GM10248 (cell line): Measurements from ENCODE around the gene COPS7A.
A peak's percentile ranks its signal among the peaks of the same experiment; 100 is the strongest.

Source experiments
- CTCF ChIA-PET: fragments of 300-600 bp; sonication (Branson Sonifier 250); formaldehyde crosslinking; extraction: SDS; loops from one replicate; lab custom pipeline; 2021; ENCODE audit warnings: antibody characterized with exemption; lab: Yijun Ruan, JAX
- POLR2A ChIA-PET: fragments of 350-650 bp; sonication (Branson Sonifier 250); formaldehyde crosslinking; extraction: SDS; loops from one replicate; lab custom pipeline; 2020; ENCODE audit warnings: antibody characterized with exemption; lab: Yijun Ruan, JAX
- DNase-seq: peaks from one replicate; pipeline ENCODE4 v3.0.0; 2012; ENCODE audit errors: extremely low spot score
- TF ChIP-seq, protein P1 (sequence below): IDR thresholded peaks from 2 replicates; pipeline ENCODE4 v1.5.1; 2012; ENCODE audit warnings: mild to moderate bottlenecking, low read depth; ENCODE audit errors: extremely low read depth, missing control alignments, control extremely low read depth

Gene COPS7A

DNA sequence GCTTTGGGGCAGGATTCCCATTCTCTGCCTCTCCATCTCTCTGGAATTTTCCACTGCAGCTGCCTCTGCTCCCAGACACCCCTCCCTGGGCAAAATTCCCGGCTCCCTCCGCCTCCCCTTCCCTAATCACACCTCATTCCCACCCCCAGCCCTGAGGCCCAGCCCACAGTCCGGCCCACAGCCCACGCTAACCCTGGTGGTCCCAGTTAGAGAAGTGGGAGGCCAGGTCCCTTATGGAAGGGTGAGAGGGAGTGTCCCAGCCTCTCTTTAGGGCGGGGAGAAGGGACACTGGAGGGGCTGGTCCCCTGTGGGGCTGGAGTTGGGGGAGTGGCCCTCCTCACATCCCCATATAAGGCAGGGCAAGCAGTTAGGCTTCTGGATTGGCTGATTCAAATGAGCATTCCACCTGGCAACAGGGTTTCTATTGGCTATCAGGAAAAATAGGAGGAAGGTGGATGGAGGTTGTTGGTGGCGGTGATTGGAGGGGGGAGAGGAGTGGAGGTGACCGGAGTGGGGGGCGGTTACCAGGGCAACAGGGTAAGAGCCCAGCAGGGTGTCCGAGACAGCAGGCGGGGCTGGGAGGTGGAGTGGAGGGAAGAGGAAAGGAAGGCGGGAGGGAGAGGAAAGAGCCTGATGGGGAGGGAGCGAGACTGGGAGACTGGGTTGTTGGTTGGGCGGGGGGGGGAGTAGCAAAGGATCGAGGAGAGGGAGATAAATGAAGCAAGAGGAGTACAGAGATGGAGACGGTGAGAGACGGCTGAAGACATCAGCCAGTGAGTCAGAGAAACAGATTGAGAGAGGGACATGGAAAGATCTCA lies 40.4 kb downstream of the COPS7A start:
- CTCF ChIA-PET = interaction anchor here (1.1 to 8.0 kb wide), 4 partner anchors 11 to 15 kb away, joined by 3 to 117 read pairs (median 46); partner anchors contain the start of gene MLF2
- DNase-seq = peak; percentile 96
- POLR2A ChIA-PET = interaction anchor here (1.2 kb wide), 1 partner anchor 11 kb away, joined by 5 read pairs; the partner anchor contains the start of gene MLF2
- TF ChIP-seq, protein P1, sequence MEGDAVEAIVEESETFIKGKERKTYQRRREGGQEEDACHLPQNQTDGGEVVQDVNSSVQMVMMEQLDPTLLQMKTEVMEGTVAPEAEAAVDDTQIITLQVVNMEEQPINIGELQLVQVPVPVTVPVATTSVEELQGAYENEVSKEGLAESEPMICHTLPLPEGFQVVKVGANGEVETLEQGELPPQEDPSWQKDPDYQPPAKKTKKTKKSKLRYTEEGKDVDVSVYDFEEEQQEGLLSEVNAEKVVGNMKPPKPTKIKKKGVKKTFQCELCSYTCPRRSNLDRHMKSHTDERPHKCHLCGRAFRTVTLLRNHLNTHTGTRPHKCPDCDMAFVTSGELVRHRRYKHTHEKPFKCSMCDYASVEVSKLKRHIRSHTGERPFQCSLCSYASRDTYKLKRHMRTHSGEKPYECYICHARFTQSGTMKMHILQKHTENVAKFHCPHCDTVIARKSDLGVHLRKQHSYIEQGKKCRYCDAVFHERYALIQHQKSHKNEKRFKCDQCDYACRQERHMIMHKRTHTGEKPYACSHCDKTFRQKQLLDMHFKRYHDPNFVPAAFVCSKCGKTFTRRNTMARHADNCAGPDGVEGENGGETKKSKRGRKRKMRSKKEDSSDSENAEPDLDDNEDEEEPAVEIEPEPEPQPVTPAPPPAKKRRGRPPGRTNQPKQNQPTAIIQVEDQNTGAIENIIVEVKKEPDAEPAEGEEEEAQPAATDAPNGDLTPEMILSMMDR = no peak

DNA sequence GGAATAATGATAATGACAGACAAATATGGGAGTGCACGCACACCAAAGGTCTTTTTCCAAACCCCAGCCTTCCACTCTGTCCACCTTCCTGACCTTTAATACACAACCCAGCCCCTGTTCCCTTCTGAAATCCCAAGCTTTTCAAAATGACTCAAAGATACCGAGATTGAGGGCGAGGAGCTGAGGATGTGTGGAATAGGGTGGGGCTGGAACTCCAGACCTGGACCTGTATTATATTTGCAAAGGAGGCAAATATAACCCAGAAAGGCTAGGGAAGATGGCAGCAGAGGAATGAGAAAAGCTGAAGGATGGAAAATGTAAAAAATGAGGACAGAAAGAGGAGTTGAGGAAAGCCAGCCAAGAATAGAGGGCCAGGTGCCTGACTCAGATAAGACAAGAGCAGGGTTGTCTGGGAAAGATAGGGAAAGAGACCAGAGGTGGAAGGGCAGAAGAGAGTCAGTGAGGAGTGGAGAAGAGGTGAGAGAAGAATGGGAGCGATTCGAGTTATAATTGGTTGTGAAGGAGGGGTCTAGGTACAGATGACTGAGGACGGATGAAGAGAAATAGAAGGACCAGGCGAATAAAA lies 41.3 kb downstream of the COPS7A start:
- POLR2A ChIA-PET = no interaction called here
- CTCF ChIA-PET = interaction anchor here (1.0 to 8.0 kb wide), 6 partner anchors 12 to 108 kb away, joined by 3 to 117 read pairs (median 8); partner anchors contain the start of genes MLF2 and SPSB2
- no peak for DNase-seq
- TF ChIP-seq, protein P1 = no peak

DNA sequence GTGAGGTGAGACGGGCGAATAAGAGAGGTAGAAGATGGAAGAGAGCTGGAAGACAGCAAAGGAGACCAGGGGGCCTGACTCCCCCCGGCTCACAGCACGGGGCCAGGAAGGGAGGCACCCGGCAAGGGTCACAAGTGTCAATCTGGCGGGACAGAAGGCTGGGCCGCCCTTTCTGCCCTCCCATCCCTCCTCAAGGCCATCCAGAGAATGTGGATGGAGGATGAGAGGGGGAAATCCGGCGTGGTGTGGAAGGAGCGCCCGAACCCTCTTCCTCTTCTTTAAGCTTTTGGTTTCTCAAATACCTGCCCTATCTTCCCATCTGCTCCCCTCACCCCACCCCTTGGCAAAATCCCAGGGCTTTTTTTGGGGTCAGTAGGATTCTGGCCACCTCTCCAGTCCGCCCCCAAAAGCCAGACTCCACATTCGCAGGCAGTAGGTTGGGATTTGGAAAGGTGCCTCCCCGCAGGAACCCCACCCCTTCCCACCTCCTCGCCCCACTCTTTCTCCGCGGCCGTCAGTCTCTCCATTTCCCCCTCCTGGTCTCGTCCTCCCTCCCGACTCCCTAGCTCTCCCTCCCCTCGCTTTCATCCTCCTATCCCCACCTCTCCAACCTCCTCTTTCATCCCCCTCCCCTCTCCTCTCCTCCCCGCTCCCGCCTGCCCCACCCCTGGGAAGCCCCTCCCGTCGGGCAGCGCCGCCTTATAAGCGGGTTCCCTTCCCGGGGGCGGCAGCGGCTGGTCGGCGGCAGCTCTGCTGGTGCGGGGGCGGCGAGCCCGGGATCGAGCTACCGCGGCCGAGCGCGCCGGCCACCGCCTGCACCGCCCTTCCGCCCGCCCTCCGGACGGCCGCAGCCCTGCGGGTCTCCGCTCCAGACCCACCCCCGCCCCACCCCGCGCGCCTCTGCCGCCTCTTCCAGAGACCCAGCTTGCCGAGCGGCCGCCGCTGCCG lies 42.1 kb downstream of the COPS7A start, which contains the start of gene PTMS:
TSS of gene PTMS (plus strand) at position 730 of the 948 bp plus-strand sequence. CDS start 343 bp downstream, outside the sequence.
- TF ChIP-seq, protein P1 = no peak
- ChIA-PET CTCF (interaction anchor here (0.8 to 8.0 kb wide), 33 partner anchors 8 to 342 kb away, joined by 3 to 117 read pairs (median 4); partner anchors contain the start of genes CD4, CDCA3, COPS7A and GAPDH), POLR2A (interaction anchor here (1.6 to 2.2 kb wide), 2 partner anchors 13 to 102 kb away, joined by 6 to 15 read pairs; partner anchors contain the start of genes MLF2 and TPI1)
- DNase-seq = peak; percentile 62

DNA sequence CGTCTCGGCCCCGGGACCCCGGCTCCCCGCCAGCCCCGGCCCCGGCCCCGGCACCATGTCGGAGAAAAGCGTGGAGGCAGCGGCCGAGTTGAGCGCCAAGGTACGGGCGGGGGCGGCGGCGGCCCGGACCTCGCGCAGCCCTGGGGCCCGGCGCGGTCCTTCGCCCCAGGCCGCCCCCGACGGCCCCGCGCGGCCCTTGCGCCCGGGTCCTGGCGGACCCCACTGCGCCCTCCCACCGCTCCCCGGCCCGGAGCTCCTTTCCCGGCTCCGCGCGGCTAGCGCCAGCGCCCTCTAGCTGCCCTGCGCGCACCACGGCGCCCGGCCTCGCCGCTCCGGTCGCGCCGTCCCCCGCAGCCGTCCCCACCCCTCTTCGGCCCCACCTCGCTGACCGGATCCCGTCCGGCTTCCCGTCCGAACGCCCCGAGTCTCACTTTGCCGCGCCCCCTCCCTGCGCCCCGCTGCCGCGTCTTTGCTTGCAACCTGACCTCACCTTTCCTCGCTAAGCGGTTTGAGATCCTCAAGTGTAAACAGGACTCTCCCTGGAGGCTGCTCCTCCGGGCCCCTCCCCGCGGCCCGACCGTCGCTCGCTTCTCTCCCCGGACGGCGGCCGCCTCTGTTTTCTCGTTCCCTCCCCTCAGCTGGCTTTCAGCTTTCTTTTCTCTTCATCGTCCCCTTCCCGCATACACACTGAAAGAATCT lies 43.0 kb downstream of the COPS7A start:
- TF ChIP-seq, protein P1 = peak; percentile 85
- ChIA-PET POLR2A (interaction anchor here (0.7 to 2.2 kb wide), 4 partner anchors 10 to 231 kb away, joined by 3 to 15 read pairs (median 4); partner anchors contain the start of genes MLF2 and TPI1), CTCF (interaction anchor here (0.8 to 8.0 kb wide), 32 partner anchors 9 to 343 kb away, joined by 3 to 117 read pairs (median 5); partner anchors contain the start of genes CD4, CDCA3, COPS7A and GAPDH)
- DNase-seq = peak; percentile 77
